OCI-M2 (cell line): Measurements from ENCODE around the gene FGD6.
"Not testable (repeated sequence)": the region's sequence is repeated elsewhere in the genome, so short reads cannot be mapped to it uniquely, and the experiment has no call there.

Experiments
- DNase-seq: peaks from one replicate; lab custom pipeline; 2025; ENCODE audit not compliant: unreplicated experiment; lab: John Stamatoyannopoulos, UW

The FGD6 gene

DNA sequence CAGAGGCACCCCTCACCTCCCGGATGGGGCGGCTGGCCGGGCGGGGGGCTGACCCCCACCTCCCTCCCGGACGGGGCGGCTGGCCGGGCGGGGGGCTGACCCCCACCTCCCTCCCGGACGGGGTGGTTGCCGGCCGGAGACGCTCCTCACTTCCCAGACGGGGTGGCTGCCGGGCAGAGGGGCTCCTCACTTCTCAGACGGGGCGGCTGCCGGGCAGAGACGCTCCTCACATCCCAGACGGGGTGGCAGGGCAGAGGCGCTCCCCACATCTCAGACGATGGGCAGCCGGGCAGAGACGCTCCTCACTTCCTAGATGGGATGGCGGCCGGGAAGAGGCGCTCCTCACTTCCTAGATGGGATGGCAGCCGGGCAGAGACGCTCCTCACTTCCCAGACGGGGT lies 18.4 kb upstream of the FGD6 start:
- not testable (repeated sequence) for DNase-seq

DNA sequence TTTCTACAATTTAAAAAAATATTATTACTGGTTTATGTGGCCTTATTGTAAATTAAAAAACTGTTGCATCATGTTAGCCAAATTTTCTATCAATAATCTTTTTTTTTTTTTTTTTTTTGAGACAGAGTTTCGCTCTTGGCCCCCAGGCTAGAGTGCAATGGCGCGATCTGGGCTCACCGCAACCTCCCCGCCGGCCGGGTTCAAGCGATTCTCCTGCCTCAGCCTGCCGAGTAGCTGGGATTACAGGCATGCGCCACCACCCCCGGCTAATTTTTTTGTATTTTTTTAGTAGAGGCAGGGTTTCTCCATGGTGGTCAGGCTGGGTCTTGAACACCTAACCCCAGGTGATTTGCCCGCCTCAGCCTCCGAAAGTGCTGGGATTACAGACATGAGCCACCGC lies 16.9 kb upstream of the FGD6 start:
- DNase-seq, result not testable (repeated sequence)

DNA sequence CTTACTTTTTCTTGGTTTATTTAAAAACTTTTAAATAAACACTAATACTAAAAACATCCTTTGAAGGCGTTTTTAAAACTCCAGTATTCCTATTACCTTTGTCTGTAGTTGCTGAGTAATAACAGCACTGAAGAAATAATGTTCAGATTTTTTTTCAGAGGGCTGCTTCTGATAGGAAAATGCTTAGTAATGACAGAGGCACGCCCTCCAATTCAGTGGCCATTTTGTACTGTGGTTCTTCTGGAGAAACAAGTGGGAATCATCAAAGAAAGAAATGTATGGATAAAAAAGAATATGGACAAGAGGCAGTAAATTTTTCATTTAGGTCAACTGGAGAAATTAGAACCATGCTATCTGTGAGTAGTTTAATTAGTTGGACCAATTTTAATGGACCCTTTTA lies 13.9 kb upstream of the FGD6 start:
- no peak for DNase-seq

DNA sequence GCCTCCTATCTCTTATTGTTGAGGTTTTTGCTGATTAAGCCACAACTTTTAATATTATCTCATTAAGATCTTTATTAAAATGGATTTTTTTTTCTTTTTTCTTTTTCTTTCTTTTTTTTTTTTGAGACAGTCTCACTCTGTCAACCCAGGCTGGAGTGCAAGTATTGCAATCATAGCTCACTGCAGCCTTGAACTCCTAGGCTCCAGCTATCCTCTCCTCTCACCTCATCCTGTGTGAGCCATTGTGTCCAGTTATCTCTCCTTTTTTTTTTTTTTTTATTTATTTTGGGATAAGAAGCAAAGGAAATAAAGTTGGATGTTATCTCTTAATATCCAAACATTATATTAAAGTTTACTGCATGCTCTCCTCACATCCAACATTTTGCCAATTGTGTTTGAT lies 13.0 kb upstream of the FGD6 start:
- no peak for DNase-seq

DNA sequence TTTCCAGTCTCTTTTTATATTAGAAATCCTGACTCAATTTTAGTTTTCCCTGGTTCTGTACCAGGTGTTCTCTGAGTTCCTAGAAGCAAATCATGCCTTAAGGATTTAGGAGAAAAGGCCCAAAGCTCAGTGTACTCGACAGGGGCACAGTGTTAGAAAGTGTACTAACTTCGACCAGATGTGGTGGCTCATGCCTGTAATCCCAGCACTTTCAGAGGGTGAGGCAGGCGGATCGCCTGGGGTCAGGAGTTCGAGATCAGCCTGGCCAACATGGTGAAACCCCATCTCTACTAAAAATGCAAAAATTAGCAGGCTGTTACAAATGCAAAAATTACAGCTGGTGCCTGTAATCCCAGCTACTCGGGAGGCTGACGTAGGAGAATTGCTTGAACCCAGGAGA lies 12.4 kb upstream of the FGD6 start:
- no peak for DNase-seq

DNA sequence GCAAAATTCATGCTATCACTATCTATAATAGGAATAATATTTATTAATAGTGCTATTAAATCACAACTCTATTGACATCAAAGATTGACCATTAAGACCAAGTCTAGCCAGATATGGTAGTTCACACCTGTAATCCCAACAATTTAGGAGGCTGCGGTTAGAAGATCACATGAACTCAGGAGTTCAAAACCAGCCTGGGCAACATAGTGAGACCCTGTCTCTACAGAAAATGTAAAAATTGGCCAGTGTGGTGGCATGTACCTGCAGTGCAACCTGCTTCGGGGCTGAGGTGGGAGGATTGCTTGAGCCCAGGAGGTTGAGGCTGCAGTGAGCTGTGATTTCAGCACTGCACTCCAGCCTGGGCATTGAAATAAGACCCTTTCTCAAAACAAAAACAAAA lies 11.3 kb upstream of the FGD6 start:
- no peak for DNase-seq

DNA sequence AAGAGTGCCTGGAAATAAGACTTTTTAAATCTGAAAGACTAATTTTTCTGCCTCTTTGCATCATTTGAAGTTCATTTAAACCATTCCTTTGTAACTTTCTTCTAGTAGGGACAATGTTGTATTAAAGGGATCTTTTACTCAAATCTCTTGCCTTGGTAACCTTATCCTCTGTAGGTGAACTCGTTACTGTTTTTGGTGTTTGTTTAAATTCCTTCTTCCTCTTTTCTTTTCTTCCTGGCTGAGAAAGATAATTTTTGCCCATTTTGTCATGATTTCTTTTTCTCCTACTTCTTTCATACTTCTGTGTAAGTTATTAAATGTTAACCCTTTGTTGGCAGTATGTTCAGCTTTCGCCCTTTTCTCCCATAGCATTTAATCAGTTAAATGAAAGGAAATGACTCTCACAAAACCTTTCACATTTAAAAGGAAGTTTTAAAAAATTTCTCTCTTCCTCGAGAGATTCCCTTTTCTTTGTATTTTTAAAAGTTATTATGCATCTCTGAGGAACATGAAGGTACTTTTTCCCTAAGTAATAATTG lies 10.6 kb upstream of the FGD6 start:
- DNase-seq, result no peak

DNA sequence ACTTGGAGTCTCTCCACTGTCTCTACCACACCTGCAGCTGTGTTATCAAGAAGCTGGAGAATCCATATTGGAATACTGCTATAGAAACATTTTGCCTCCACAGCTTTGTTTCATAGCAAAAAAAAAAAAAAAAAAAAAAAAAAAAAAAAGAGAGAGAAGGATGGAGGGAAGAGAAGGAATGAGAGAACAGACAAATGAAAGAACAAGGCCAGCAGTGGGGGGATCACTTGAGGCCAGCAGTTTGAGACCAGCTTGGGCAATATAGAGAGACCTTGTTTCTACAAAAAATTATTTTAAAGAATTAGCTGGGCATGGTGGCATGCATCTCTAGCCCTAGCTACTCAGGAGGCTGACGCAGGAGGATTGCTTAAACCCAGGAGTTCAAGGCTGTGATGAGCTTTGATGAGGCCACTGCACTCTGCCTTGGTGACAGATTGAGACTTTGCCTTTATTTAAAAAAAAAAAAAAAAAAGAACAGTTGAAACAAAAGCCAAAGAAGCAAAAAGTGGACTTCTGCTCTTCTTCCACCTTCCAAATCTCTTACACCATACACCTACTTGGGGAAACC lies 8.5 kb upstream of the FGD6 start:
- DNase-seq, result no peak

DNA sequence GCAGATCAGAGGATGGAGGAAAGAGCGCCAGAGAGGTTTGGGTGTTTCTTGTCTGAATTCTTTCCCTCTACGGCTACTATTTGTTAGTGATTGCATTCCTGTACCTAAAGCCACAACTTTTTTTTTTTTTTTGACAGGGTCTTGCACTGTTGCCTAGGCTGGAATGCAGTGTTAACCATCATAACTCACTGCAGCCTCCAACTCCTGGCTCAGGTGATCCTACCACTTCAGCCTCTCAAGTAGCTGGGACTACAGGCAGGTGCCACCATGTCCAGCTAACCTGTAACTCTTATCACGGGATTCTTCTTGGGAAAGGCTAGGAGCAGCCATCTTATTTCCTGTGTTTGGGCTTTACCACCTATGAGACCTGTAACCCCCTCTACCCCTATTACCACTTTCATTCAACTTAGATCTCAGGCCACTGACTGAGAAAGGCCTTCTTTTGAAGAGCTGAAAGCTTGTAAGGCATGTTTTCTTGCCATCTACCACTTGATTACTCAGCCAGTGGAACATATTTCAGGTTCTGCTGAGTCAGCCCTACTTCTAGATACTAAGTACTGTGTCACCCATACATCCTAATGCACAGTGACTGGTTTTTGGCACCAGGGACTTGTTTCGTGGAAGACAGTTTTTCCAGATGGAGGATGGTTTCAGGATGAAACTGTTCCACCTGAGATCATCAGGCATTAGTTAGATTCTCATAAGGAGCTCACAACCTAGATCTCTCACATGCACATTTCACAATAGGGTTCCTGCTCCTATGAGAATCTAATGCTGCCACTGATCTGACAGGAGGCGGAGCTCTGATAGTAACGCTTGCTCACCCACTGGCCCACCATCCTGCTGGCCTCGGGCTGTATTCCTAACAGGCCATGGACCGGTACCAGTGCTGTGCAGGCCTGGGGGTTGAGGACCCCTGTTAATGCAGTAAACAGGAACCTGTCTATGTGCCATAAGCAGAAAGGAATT lies 7.2 kb upstream of the FGD6 start:
- DNase-seq, result no peak

DNA sequence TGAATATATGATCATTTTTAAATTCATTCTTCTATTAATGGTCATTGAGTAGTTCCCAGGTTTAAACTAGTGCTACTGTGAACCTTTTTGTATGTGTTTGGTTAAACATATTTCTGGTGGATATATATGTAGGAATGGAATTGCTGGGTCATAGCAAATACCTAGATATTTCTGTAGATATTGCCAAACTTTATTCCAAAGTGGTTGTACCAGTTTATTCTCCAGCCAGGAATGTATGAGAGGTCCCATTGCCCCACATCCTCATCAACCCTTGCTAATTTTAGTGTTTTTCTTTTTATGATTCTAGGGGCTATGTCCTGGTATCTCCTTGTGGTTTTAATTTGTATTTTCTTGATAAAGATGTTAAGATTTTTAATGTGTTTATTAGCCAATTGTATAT lies 3.5 kb upstream of the FGD6 start:
- no peak for DNase-seq

DNA sequence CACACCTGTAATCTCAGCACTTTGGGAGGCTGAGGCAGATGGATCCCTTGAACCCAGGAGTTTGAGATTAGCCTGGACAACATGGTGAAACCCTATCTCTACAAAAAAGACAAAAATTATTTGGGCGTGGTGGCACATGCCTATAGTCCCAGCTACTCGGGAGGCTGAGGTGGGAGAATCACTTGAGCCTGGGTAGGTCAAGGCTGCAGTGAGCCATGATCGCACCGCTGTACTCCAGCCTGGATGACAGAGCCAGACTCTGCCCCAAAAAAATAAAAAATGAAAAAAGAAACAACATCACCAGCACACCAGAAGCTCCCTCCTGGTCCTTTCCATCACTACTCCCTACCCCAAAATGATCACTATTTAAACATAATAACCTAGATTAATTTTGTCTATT lies 2.9 kb upstream of the FGD6 start:
- DNase-seq, result no peak

DNA sequence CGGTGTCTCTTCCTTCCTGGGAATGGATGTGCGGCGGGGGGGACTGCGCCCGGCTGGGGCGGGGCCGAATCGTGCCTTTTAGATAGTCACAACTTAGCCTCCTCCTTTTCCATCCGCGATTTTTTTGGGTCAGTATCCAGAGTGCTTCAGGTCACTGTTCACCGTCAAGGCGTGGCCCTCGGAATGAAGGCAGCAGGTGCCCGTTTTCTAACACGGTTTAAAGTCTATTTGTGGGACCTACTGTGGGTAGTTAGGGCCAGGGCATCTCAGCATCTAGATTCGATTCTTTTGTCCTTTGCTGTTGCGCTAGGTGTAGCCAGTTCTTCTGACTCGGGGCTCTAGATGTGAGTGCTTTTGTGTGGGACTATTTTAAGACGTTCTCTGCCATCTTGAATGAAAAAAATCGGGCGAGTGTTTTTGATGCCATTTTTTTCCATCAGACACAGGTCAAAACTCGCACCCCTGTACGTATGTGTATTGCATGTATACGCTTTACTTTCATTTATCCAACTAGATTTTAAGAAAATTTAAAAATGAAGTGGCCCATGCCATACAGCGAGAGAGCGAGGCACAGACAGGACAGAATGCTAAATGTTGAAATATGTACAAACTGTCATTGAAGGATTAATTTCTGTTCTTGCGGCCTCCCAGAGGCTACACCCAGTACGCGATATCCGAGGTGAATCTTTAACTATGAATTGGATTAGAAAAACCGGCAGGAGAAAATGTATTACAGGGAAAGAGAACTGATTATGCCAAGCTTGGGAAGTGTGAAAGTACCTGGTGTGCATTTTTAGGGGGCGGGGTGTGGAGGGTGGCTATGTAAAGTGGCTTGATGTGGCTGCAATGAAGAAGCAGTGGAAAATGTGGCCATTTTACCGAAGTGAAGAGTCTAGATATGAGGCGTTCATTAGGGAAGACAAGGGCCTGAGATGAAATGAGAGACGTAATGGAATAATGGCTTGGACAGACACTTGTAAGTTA lies 1.2 kb upstream of the FGD6 start:
- no peak for DNase-seq

DNA sequence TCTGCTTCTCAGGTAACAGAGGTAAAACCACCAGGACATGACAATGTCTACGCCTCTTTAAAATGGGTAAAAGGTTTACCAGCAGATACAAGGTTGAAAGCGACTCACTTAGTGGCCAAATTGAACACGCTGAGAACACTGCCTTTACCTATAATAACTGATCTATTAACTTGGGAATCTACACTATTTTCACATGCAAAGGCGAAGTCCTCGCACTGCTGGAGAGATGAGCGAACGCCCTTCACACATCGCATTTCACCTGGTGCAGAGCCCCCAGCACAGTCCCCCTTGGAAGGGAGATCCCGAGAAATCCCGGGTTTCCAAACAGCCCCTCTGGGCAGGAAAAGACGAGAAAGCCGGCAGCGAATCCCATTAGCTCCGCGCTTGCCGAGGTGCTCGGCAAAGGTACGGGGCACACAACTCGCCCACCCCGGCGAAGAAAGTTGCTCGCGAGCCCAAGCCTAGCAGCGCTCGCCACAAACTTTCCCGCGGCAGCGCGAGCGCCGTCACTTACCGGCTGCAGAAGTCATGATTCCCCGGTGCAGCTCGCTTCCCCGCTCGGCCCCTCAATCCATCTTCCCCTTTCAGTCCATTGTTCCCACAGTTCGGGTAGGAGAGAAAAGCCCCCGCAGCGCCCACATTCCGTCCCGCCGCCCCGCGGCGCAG lies 423 bp downstream of the FGD6 start:
- DNase-seq, result no peak

DNA sequence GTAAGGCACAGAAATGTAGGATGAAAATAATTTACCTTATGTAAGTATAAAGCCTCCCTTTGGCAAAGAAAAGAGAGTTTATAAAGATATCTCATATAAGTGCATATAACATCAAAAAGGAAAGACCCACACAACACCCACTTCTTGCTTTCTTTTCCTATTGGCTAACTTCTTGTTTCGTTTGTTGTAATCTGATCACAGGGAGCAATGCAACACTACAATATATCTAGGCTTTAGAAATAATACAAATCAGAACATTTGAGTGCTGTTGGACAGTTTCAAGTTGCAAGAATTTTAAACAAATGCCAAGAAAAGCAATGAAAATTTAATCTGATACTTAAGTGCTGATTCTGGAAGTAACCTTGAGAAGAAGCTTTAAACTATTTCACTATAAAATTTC lies 1.3 kb downstream of the FGD6 start:
- DNase-seq, result no peak

DNA sequence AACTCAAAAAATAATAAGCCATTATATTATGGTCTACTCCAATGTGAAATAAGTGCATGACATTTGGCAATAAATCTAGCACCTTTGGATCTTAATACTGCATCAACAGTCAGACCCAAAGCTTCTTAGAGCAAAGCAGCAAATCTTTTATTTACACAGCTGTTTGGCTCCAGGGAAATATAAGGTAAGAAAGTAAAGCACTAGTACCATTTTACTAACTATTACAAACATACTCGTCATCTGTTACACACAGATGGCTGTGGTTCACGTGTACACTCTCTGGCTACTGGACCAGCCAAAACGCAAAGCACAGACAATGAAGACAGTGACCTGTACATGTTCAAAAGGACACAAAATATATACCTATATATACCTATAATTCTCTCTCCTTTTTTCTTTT lies 2.8 kb downstream of the FGD6 start:
- DNase-seq, result no peak

DNA sequence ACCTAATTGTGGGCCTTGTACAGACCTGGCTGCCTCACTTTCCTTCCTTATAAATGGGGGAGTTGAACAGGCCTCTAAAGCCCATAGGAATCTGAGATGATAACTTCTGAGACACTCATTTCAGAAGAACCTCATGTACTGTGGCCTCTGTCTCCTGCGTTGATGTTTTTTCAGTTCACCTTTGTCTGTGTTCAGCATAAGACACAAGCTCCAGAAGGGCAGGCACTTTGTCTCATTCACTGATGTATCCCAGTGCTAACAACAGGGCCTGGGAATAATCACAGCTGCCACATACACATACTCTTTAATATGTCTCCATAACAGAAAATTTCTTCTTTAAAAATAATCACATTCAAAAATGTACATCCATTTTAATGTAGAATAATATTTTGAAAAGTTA lies 3.3 kb downstream of the FGD6 start:
- no peak for DNase-seq

DNA sequence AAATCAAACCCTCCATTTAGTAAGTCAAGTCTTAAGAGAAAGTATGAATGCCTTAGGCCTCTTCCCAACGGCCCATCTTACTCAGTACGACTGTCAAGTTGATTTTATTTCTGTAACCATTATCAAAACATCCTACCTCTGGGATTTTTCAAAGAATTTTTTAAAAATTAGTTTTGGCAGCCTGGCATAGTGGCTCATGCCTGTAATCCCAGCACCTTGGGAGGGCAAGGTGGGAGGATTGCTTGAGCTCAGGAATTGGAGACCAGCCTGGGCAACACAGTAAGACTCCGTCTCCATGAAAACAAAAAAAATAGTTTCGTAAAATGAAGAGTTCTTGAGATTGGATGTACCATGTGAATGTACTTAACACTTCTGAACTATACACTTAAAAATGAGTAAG lies 4.1 kb downstream of the FGD6 start:
- no peak for DNase-seq

DNA sequence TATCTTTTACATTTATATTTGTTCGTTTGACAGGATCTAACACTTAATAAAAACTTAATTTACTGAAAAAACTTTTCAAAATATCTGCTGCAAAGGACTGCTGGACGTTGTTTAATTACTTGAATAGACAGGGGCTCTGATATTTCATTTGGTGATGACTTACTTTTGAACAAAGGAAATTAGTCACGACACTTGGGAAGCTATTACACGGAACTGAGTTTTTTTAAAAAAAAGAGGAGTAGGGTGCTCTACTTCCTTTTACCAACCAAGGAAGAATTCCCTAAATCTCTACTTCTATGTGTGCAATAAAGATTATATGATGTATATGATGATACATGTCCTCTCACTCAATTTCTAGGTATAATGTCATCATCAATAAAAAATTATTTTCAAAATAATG lies 4.7 kb downstream of the FGD6 start:
- no peak for DNase-seq

DNA sequence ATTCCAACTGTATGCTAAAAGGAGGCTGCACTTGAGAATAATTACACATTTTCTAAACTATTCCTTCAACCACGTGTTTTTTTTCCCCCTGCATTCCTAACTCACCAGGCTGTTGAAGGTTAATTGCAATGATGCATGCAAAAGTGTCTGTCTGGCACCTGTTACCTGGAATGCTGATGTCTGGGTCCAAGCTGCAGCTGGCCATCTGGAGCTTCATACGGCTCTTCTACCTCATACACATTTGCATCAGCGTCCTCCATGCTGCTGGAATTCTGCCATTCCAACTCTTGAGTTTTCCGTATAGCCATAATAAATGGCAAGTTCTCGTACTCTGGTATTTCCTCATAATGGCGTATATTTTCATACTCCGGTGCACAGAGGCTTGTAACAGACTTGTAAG lies 8.6 kb downstream of the FGD6 start:
- no peak for DNase-seq

DNA sequence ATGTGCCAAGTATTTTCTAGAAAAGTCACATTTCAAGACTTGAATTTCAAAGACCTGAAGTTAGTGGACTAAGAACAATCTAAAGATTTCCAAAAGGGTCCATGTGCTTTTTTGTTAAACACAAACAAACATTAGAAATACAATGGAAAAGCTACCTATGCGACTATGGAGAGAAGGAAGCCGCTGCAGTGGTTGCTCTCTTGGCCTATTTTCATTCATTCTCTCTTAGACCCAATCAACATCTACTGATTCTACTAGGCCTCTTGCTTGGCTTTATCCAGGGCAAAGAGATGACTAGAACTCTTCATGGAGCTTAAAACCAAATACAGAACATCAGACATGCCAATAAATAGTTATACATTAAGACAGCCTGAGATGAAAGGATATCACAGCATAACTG lies 9.9 kb downstream of the FGD6 start:
- no peak for DNase-seq

DNA sequence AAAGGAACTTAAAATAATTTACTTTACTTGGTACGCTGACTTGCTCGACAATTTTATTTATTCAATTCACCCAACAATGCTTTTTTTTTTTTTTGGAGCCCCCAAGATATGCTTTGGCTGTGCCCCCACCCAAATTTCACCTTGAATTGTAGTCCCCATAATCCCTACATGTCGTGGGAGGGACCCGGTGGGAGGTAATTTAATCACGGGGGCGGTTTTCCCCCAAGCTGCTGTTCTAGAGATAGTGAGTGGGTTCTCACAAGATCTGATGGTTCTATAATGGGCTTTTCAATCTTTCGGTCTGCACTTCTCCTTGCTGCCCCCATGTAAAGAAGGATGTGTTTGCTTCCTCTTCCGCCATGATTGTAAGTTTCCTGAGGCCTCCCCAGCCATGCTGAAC lies 10.4 kb downstream of the FGD6 start:
- no peak for DNase-seq
